NCI-H446 treated with DMSO at 0.1 percent for 48 hours (cell line): ENCODE data around the gene WWTR1.

ENCODE experiments used
- DNase-seq: peaks from one replicate; lab custom pipeline; 2025; lab: John Stamatoyannopoulos, UW

Gene WWTR1

DNA sequence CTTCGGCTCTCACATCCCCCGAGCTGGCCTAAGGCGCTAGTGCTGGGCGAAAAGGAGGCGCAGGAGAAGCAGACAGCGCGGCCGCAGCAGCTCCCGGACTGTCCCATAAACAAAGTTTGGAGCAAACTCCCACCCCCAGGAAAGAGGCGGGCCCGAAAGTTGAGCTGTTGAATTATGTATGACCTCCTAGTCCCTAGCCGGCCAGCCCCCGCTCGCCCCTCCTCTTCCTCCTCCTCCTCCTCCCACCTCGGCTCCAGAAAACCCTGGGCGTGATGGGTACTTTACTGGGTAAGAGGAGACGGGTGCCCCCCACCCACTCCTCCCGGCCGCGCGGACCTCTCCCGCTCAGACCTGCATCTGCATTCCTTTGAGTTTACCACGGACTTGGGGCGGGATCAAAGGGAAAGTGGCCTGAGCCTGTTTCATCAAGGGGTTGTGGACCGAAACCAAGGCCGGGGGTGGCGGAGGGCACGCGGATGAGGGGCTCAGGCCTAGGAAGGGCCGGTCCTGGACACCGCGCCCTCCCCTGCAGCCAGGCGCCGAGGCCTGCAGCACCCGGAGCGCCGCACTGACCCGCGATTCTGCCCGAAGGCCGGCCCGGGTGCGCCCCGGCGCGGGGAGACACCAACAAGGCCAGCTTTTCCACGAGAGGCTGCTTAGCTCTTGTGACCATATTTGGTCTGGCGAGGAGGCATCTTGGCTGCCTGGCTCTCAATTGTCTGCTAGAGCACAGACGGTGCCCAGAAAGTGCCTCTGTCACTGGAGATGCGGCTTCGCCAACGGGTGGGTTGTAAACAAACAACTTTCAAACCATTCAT, at the start of gene WWTR1:
TSS of gene WWTR1 (minus strand) at position 100 of the 818 bp plus-strand sequence. CDS start 719 bp downstream, outside the sequence.
- DNase-seq: peak; percentile 79

DNA sequence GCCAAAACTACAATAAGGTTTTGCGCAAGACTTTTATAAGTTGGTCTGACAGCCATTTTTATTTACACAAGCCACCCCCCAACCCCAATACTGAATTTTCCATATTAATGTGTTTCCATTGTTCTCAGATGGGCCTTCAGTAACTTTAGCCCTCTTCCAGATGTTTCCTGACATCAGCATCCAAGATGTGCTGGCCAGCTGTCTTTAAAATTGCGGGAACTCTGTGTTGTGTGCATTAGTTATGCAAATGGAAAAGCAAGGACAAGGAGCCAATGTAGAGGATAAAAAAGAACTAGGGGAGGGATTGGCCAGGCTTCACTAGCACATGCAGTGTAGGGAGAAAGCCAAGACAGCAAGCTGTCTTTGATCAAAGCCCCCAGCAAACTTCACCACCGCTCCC, 49.1 kb upstream of the WWTR1 start:
- DNase-seq: no peak

- DNase-seq: no peak
These were observed 47.6 kb upstream of the WWTR1 start for GRCh38 chr3:149705416-149705815.

DNA sequence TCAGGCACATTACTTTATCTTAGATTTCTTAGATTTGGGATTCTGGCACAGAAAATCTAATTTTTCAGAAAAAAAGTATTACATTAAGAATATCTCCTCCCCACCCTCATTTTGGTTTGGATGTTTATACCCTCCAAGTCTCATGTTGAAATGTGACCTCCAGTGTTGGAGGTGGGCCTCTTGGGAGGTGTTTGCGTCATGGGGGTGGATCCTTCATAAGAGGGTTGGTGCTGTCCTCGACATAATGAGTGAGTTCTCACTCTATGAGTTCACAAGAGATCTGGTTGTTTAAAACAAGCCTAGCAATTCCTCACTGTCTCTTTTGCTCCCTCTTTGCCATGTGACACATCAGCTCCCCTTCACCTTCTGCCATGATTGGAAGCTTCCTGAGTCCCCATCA, 45.6 kb upstream of the WWTR1 start:
- no peak for DNase-seq

GRCh38 chr3:149702691-149703441, 45.0 kb upstream of the WWTR1 start:
- peak; percentile 37 for DNase-seq

DNA sequence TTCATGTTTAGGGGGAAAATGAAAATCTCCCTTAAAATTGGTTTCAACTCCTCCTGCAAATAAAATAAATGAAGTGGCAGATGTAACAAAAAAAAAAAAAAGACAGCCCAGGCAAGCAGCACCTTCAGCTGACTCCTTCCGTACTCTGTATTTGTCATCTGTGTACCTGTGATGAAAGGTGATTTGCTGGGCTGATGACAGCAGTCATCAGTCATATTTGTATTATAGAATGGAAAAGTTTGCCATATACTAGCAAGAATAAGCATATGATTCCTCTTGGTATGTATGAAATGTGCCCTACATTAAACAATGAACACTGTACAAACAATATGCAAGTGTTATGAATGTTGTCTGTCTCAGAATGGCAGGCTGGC, 44.1 kb upstream of the WWTR1 start:
- no peak for DNase-seq

GRCh38 chr3:149701206-149701976, 43.6 kb upstream of the WWTR1 start:
- DNase-seq: no peak

DNA sequence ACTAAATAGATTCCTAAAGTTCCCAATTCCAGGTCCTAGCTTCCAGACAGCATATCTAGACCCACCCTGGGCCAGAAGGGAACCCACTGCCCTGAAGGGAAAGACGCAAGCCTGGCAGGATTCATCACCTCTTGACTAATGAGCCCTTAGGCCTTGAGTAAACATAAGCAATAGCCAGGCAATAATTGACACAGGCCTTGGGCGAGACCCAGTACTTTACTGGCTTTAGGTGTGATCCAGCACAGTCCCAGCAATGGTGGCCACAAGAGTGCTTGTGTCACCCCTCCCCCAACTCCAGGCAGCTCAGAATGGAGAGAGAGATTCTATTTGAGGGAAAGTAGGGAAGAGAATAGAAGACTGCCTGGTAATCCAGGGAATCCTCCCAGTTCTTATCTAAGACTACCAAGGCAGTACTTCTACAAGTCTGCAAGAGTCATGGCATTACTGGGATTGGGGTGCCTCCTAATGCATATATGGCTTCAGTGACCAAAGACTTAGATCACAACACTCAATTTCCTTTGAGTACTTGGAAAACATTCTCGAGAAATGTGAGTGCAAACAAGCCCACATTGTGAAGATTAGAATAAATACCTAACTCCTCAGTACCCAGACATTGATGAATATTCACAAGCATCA, 30.4 kb upstream of the WWTR1 start:
- no peak for DNase-seq

GRCh38 chr3:149686996-149687395, 29.2 kb upstream of the WWTR1 start:
- no peak for DNase-seq

- DNase-seq: peak; percentile 35
These were observed 20.6 kb upstream of the WWTR1 start for GRCh38 chr3:149678351-149678950.

GRCh38 chr3:149673393-149673792, 15.6 kb upstream of the WWTR1 start:
- no peak for DNase-seq

DNA sequence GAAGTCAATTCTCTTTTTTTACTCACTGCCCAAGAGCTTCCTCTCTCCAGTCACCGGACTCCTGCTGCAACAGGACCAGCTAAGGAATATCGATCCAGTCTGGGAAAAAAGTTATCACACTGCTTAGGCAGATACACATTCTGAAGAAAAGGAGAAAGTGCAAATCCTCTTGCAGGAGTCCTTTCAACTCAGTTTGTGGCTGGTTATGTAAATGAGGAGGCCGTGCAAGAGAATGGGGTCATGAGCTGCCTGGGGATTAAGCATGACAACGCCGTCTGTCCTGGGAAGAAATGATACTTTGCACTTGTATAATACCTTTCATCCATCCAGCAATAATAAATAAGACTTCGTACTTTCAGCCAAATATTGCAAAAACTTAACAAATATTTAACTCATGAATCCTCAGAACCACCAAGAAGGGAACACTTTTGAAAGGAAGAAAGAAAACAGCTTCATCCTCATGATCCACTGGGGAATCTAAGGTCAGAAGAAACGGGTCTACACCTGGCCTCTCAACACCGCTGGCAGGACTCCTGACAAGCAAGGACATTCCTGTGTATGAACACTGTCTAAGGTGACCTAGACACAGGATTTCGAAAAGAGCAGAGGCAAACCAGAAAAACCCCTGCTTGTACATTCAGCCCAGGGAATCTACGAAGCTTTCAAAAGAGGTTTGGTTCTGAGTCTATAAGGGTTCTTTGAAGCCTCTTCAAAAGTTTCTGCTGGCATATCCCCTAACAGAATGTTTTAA, 13.1 kb upstream of the WWTR1 start:
- no peak for DNase-seq

DNA sequence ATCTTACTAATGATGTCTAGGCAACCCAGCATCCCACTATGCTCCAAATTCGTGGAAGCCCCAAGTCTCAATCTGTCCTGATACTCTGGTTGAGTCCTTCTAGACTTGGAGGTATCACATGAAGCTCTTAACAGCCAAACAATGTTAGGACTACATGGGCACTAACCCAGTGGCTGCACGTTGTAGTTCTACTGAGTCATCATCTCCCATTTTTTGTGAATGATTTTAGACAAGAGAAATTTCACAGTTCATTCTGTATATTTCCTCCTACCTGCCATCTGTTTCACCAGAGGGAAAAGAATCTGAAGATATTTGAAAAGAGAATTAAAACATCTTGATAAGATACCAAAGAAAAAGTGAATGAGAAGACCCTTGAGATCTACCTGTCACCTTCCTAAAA, 9.8 kb upstream of the WWTR1 start:
- no peak for DNase-seq

DNA sequence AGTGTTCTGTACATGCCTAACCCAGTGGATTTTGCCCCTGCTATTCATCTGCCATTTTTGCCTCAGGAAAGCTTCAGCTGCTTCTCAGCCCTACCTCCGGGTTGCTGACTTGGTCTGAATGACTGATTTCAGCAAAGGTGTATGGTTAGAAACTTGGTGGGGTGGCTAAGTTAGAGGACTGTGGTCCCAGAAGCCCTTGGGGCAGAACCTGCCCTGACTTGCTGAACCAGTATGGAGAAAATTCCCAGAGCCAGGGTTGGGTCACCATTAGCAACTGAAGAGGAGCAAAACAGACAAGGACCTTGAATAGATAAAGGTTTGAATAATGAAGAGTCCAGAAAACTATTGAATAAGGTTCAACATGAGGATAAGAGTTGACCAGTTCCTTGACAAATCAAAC, 6.1 kb upstream of the WWTR1 start:
- DNase-seq: no peak

- DNase-seq: no peak
These were observed 4.5 kb upstream of the WWTR1 start for GRCh38 chr3:149662240-149662887.

DNA sequence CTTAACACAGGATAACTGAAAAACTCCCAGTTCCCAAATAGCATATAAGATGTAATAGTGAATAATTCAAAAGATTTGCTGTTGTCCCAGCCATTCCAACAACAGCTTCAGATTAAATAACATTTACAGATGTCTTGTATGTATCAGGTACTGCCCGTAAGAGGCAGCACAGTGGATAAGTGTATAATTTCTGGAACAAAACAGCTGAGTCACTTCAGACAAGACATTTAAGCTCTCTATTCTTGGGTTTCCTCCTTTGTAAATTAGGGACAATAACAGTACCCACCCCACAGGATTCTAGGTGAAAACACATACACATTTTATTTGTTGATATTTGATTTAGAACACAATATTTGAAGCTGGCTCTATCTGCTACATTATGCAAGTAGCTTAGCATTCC, 2.6 kb upstream of the WWTR1 start:
- no peak for DNase-seq

- DNase-seq: no peak
These were observed 1.1 kb upstream of the WWTR1 start for GRCh38 chr3:149658744-149659497.

DNA sequence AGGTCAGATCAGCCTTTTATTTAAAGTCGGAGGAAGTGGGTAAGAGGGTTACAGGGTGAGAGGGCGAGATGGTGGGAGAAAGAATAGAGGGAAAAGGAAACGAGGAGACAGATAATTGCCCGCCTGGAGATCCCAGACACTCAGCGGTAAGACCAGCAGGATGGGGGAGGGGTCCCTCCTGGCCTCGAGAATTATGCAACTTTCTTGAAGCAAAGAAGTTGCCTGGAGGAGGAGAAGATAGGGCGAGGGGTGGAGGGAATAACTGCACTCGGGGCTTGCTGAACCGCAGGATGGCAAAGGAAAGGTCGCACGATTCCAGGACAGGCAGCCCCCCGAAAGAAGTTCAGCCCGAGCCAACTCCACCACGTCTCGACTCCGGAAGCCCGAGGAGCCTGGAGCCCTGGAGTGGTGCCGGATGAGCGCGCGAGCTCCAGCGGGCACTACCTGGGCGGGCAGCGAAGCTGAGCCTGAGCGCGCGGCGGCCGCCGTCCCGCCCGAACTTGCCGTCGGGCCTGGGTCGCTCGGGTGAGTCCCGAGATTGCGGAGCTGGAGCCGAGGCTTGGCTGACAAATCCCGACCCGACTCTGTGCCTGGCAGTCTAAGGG, 402 bp downstream of the WWTR1 start:
- no peak for DNase-seq

GRCh38 chr3:149655826-149656574, 1.8 kb downstream of the WWTR1 start:
- no peak for DNase-seq
